Measurements from ENCODE around the gene VAPB.

DNA sequence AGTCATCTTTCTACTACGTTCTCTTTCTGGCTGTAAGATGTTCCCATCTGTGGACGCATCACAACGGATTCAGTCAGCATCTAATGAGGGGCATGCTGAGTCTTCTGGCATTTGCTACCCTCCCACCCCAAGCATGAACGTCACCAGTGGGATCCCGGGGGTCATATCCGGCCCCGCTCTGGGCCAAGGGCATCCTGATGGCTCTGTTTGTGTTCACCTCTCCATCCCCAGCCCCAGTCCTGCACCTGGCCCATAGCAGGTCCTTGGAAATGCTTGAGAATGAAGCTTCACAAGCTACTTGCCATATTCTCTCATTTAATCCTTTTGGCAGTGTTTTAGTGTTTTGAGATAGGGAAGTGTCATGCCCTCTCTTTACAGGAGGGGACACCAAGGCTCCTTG lies 111.2 kb downstream of the VAPB start:
- TF ChIP-seq BACH2 (CRISPR knock-in tag; IDR thresholded peaks at IDR 0.05; ENCODE audit: borderline replicate concordance) (no peak), RARB (CRISPR knock-in tag; IDR thresholded peaks at IDR 0.05) (no peak), GLIS3 (CRISPR knock-in tag; IDR thresholded peaks at IDR 0.05) (no peak), ZFP30 (CRISPR knock-in tag; IDR thresholded peaks at IDR 0.05) (no peak), TCF4 (CRISPR knock-in tag; IDR thresholded peaks at IDR 0.05; ENCODE audit: borderline replicate concordance) (no peak), ZNF8 (CRISPR knock-in tag; IDR thresholded peaks at IDR 0.05) (no peak)
- TF ChIP-seq, protein P1, sequence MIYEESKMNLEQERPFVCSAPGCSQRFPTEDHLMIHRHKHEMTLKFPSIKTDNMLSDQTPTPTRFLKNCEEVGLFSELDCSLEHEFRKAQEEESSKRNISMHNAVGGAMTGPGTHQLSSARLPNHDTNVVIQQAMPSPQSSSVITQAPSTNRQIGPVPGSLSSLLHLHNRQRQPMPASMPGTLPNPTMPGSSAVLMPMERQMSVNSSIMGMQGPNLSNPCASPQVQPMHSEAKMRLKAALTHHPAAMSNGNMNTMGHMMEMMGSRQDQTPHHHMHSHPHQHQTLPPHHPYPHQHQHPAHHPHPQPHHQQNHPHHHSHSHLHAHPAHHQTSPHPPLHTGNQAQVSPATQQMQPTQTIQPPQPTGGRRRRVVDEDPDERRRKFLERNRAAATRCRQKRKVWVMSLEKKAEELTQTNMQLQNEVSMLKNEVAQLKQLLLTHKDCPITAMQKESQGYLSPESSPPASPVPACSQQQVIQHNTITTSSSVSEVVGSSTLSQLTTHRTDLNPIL (CRISPR knock-in tag; IDR thresholded peaks at IDR 0.05; ENCODE audit: low read depth): no peak
- TF ChIP-seq, protein P2, sequence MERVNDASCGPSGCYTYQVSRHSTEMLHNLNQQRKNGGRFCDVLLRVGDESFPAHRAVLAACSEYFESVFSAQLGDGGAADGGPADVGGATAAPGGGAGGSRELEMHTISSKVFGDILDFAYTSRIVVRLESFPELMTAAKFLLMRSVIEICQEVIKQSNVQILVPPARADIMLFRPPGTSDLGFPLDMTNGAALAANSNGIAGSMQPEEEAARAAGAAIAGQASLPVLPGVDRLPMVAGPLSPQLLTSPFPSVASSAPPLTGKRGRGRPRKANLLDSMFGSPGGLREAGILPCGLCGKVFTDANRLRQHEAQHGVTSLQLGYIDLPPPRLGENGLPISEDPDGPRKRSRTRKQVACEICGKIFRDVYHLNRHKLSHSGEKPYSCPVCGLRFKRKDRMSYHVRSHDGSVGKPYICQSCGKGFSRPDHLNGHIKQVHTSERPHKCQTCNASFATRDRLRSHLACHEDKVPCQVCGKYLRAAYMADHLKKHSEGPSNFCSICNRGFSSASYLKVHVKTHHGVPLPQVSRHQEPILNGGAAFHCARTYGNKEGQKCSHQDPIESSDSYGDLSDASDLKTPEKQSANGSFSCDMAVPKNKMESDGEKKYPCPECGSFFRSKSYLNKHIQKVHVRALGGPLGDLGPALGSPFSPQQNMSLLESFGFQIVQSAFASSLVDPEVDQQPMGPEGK (CRISPR knock-in tag; IDR thresholded peaks at IDR 0.05; ENCODE audit: borderline replicate concordance): no peak
